WERI-Rb-1 (cell line): Measurements from ENCODE around the gene CAMK2G.

Experiments
- DNase-seq: peaks from one replicate; pipeline ENCODE4 v3.0.0-alpha.2; 2020
- H3K27ac ChIP-seq: fragments of 250-450 bp; sonication (Bioruptor Pico); 2 replicates; pipeline ENCODE4 v1.5.1; 2020; ENCODE audit warnings: mild to moderate bottlenecking, moderate library complexity
- H3K27me3 ChIP-seq: fragments of 250-450 bp; sonication (Bioruptor Pico); 2 replicates; pipeline ENCODE4 v1.5.1; 2021; ENCODE audit warnings: mild to moderate bottlenecking, low read depth, moderate library complexity; ENCODE audit not compliant: insufficient read depth, severe bottlenecking
- H3K36me3 ChIP-seq: fragments of 250-450 bp; sonication (Bioruptor Pico); 2 replicates; pipeline ENCODE4 v1.5.1; 2020; ENCODE audit warnings: mild to moderate bottlenecking, moderate library complexity
- H3K4me3 ChIP-seq: 2 replicates; pipeline ENCODE4 v1.5.1; 2011; ENCODE audit warnings: low read depth, mild to moderate bottlenecking, control low read depth, low read length
- H3K9me3 ChIP-seq: fragments of 250-450 bp; sonication (Bioruptor Pico); 2 replicates; pipeline ENCODE4 v1.5.1; 2021; ENCODE audit warnings: mild to moderate bottlenecking, moderate library complexity; ENCODE audit not compliant: severe bottlenecking
- CTCF ChIP-seq: IDR thresholded peaks from 2 replicates; pipeline ENCODE4 v1.5.1; 2011; ENCODE audit warnings: low read depth, mild to moderate bottlenecking, control low read depth, inconsistent platforms, low read length

The CAMK2G gene

DNA sequence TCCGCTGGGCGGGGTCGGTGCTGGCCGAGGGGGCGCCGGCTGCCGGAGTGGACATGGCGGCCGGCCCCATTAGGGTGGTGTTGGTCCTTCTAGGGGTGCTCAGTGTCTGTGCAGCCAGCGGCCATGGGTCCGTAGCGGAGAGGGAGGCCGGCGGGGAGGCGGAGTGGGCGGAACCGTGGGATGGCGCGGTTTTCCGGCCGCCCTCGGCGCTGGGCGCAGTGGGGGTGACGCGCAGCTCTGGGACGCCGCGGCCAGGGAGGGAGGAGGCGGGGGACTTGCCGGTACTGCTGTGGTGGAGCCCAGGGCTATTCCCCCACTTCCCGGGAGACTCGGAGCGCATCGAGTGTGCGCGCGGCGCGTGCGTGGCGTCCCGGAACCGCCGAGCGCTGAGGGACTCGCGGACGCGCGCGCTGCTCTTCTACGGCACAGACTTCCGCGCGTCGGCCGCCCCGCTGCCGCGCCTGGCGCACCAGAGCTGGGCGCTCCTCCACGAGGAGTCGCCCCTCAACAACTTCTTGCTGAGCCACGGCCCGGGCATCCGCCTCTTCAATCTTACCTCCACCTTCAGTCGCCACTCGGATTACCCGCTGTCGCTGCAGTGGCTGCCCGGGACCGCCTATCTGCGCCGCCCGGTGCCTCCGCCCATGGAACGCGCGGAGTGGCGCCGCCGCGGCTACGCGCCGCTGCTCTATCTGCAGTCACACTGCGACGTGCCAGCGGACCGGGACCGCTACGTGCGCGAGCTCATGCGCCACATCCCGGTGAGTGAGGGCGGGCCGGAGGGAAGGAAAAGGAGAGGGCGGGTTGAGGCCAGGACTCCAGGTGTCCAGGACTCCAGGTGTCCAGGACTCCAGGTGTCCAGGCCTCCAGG is 101.8 kb downstream of the CAMK2G start:
- peak; percentile 15; the same call in 1 of the 2 replicates for TF ChIP-seq CTCF

DNA sequence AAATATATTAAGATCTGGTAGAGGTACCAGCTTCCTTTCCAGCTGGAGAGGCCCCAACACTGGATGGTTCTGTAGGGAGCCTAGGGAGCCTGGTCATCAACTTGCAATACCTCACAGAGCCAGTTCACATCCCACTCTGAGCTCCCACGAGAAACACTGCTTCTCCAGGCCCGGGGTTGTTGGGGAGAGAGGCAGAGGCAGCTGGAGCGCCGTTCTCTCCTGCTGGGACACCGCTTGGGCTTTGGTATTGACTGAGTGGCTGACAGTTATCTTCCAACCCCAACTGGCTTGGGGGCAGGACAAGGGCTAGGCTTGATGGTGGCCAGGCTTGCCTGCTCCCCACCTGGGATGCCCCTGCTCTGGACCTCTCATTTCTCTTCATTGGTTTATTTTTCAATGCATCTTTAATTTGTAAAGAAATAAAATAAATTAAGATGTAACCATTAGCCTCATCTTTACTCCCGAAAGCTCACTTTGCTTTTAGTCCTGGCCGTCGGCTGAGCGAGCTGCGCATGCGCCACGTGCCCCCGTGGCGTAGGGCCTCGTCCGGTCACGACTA is 102.6 kb downstream of the CAMK2G start:
- Histone ChIP-seq H3K36me3 (peaks cover 74% of the 10 kb centered on the region), H3K9me3 (no peaks in the 10 kb centered on the region), H3K4me3 (peak overlapping the region; percentile 88), H3K27ac (peak overlapping the region; percentile 94), H3K27me3 (no peaks in the 10 kb centered on the region)
- DNase-seq: peak; percentile 36
- no peak for TF ChIP-seq CTCF

More for the DNA sequence above, 101.8 kb downstream of the CAMK2G start:
- Histone ChIP-seq H3K36me3 (peaks cover 69% of the 10 kb centered on the region), H3K27me3 (no peaks in the 10 kb centered on the region), H3K27ac (peak overlapping the region; percentile 94), H3K9me3 (no peaks in the 10 kb centered on the region), H3K4me3 (peak overlapping the region; percentile 88)
- peak; percentile 89 for DNase-seq

DNA sequence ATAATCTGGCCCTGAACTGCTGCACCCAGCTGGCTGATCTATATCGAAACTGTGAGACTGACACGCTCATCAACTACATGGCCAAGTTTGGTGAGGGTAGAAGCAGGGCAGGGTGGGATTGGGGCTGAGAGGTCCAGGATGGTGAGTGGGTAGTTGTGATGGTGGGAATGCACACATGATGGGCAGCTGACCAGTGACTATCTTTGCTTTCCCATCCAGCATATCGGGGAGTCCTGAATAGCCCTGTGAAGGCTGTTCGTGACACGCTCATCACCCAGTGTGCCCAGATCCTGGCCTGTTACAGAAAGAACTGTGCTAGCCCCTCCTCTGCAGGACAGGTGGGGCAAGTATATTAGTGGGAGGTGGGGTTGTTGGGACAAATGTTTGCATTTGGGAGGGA is 105.0 kb downstream of the CAMK2G start:
- Histone ChIP-seq H3K4me3 (no peak overlapping the region), H3K27me3 (no peaks in the 10 kb centered on the region), H3K36me3 (peaks cover 75% of the 10 kb centered on the region), H3K9me3 (no peaks in the 10 kb centered on the region), H3K27ac (no peak overlapping the region)
- DNase-seq: no peak
- no peak for TF ChIP-seq CTCF

DNA sequence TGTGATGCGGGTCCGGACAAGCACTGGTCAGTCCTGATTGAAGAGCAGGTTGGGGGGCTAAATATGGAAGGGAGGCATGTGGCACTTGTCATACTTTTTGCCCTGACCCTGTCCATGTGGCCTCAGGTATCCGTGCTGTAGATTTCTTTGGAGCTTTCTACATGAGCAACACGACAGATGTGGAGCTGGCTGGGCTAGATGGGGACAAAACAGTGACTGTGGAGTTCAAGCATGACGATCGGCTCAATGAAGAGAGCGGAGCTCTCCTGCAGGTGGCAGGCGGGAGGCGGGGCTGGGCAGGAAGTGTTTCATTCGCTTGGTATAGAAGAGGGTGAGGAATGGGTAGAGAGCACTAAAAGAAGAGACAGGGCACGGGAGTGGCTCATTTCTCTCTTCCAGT is 105.5 kb downstream of the CAMK2G start:
- H3K27me3 ChIP-seq: no peaks in the 10 kb centered on the region
- peaks cover 73% of the 10 kb centered on the region for H3K36me3 ChIP-seq
- H3K4me3 ChIP-seq: no peak overlapping the region
- TF ChIP-seq CTCF: no peak
- no peak for DNase-seq
- H3K9me3 ChIP-seq: no peaks in the 10 kb centered on the region
- H3K27ac ChIP-seq: no peak overlapping the region; the same call in 1 of the 2 replicates

GRCh38 chr10:73765066-73765465 is 109.3 kb downstream of the CAMK2G start:
- TF ChIP-seq CTCF: no peak
- H3K4me3 ChIP-seq: no peak overlapping the region
- H3K27ac ChIP-seq: no peak overlapping the region
- no peaks in the 10 kb centered on the region for H3K9me3 ChIP-seq
- no peak for DNase-seq
- H3K36me3 ChIP-seq: peaks cover 93% of the 10 kb centered on the region
- no peaks in the 10 kb centered on the region for H3K27me3 ChIP-seq
